ENCODE measurements around the gene CDK3.
A peak's percentile ranks its signal among the peaks of the same experiment; 100 is the strongest.
"Not testable (repeated sequence)": the region's sequence is repeated elsewhere in the genome, so short reads cannot be mapped to it uniquely, and the experiment has no call there.

CDK3 gene

DNA sequence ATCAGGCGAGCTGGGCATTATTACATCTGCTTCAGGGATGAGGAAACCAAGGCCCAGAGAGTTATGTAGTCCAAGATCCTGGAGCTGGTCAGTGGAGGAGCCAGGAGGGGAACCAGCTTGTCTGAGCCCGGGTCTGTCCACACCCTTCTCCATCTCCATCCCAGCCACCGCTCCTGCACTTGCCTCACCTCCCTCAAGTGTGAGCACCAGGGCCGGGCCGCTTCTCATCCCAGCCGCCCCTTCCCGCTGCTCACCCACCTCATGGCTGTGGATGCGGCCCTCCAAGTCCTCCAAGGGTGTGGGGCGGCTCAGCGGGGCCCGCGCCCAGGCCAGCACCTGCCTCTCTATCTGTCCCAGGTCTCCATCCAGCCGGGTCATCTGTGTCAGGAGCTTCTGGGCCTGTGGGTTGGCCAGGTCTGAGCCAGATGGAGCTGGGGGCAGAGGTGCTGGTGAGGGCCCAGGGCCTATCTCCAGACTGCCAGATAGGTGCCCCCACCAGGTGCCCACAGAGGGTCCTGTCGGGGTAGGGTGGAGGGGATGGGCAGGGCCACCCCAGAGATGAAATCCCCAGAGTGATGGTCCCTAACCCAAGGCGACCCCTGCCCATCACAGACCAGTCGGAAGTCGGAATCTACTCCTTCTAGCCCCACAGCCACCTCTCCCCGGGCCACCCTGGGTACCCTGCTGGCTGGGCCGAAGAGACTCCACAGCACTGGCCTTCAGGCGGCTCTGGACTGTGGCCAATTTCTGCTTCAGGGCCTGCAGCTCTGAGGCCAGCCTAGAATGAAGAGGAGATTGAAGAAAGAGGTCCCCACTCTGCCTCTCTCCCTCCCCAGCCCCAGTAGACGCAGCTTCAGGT lies 17.1 kb downstream of the CDK3 start:
- DNase-seq = no peak

- DNase-seq = no peak
These were observed 17.7 kb downstream of the CDK3 start for GRCh38 chr17:76018340-76018680.

GRCh38 chr17:76018801-76019200 lies 18.1 kb downstream of the CDK3 start:
- DNase-seq = no peak

DNA sequence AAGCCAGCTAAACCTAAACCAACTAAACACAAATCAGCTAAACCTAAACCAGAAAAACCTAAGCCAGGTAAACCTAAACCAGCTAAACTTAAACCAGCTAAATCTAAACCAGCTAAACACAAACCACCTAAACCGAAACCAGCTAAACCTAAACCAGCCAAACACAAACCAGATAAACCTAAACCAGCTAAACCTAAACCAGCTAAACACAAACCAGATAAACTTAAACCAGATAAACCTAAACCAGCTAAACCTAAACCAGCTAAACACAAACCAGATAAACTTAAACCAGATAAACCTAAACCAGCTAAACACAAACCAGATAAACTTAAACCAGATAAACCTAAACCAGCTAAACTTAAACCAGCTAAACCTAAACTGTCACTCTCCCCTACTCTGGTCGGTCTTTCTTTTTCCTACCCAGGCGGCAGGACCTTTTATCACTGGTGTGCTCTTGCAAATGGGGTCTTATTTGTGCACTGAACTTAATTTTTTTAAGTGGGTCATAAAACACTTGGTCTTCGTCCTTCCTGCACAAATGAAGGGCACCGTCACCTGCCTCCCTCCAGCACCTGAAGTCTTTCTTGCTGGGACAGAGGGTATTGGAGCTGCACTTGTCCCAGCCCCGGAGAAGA lies 19.3 kb downstream of the CDK3 start:
- no peak for DNase-seq

GRCh38 chr17:76022285-76022684 lies 21.6 kb downstream of the CDK3 start:
- peak in 1 of 2 experiments; percentile 25 for DNase-seq

GRCh38 chr17:76022973-76023899 lies 22.6 kb downstream of the CDK3 start:
- no peak for DNase-seq

- no peak for DNase-seq
These were observed 23.2 kb downstream of the CDK3 start for GRCh38 chr17:76023900-76024237.

DNA sequence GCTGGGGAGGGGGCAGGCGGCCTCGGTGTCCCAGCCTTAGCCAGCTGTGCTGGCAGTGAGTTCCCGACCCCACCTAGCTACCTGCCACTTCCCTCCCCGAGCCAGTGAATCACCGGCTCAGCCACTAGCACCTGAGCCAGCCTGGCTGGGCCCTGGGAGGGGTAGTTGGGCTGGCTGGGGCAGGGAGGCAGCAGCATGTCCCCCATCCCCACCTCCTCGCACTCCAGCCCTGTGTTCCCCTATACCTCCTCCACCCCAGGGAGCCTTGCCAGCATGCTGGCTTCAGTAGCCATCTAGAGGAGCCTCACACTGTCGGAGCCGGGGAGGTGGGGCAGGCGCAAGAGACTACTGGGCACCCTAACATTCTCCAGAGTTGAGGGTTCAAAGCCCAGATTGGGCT lies 23.7 kb downstream of the CDK3 start:
- no peak for DNase-seq

DNA sequence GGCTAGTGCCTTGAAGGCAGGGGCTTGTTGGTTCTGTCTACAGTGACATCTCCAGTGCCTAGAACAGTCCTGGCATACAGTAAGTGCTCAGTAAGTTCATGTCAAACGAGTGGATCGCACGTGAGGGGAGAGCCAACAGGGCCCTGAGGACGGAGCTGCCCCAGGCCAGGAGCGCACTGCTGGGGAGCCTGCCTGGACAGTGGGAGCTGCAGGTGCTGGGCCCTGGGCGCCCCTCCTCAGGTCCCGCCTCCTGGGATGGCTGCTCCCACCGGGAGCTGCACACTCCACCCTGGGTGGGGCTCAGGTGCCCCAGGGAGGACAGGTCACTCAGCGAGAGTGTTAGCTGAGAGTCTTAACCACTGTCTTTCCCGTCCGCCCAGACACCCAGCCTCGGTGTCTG lies 24.6 kb downstream of the CDK3 start:
- no peak for DNase-seq

GRCh38 chr17:76026714-76027158 lies 26.1 kb downstream of the CDK3 start:
- DNase-seq = no peak

DNA sequence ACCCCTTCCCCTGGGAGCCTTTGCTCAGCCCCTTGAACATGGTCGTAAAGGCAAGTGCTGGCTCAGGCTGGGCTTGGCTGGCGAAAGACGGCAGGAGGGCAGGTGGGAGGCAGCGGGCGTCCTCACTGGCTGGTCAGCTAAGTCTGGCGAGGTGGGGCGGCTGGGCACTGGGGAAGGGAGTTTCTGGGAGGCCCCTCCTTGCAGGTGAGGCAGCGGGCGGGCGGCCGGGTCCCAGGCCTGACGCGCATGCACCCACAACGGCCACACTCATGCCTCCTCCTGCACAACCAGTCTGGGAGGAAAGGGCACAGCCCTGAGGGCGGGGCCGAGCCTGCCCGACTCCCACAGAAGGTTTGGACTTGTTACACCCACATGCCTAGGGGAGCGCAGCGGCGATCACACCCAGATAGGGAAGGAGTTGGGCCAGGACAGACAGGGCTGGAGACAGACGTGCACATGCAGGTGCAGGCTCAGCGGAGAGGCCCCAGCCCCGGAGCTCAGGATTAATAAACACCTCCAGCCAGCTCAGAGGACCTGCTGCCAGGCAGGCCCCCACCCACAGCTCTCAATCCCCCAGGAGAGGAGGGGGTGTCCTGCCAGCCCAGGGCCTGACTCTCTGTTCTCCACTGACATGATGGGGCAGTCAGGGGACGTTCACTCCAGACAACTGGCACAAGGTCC lies 26.6 kb downstream of the CDK3 start, which contains the start of gene EVPL:
EVPL (minus strand) TSS at position 148 of the 681 bp plus-strand sequence; CDS start at position 40, 108 bp downstream.
- peak in 1 of 2 experiments; percentile 37 for DNase-seq

DNA sequence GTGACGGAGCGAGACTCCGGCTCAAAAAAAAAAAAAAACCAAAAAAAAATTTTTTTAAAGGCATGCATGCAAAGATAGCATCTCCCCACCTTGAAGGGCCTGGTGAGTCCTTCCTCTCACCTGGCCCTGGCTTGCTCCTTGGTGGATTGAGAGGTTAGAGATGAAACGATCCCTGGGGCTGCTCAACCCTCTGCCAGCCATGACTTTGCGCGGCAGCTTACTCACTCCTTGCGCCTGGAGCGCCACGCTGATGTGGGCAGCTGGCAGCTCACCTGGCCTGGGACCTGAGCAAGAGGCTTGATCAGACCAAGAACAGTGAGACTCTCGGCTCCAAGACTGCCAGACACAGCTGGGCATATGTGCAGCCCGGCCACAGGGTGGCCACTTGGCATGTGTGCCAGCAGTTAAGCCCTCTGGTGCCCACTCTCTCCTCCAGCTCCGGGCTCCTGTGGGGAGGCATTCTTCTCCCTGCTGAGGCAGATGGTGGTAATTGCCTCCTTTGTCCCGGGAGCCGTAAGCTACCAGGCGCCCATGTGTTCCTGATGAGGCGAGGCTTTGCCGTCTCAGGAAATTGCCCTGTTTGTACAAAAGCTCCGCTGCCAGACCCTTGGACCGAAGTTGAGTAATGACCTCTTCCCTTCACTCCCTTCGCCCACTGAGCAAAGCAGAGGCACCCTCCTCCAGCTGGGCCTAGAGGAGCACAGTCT lies 31.6 kb downstream of the CDK3 start:
- peak in 1 of 2 experiments; percentile 37 for DNase-seq

DNA sequence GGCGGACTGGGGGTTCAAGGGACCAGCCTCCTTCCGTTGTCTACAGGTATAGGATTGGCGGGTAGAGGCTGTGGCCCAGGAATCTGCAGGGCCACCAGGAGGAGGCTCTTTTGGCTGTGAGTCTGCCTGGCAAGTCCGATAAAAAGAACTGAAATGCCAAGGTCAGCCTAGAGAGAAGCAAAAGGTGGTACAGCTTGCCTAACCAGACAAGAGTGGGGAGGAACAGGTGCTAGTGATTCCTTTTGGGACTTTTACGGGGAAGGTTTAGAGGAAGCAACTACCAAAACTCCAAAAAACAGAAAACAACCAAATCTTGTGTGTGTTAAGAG lies 32.1 kb downstream of the CDK3 start:
- no peak for DNase-seq

DNA sequence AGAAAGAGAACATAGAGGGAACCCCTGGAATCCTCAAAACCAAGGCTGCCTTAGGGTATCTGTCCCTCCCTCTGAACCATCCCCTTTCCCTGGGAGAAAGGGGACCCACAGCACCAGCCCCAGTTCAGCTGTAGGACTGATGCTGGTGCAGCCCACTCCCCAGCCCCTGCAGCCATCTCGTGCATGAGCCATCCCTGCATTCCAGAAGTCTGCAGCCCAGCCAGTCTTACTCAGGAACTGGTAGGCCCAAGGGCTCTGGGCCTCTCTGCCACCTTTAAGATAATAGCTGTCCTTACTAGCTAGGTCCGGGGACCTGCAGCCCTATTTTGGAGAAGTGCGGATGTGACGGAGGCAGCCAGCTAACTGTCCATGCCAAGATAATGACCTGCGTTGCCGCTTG lies 32.5 kb downstream of the CDK3 start:
- no peak for DNase-seq

- no peak for DNase-seq
These were observed 34.0 kb downstream of the CDK3 start for GRCh38 chr17:76034428-76035350.

DNA sequence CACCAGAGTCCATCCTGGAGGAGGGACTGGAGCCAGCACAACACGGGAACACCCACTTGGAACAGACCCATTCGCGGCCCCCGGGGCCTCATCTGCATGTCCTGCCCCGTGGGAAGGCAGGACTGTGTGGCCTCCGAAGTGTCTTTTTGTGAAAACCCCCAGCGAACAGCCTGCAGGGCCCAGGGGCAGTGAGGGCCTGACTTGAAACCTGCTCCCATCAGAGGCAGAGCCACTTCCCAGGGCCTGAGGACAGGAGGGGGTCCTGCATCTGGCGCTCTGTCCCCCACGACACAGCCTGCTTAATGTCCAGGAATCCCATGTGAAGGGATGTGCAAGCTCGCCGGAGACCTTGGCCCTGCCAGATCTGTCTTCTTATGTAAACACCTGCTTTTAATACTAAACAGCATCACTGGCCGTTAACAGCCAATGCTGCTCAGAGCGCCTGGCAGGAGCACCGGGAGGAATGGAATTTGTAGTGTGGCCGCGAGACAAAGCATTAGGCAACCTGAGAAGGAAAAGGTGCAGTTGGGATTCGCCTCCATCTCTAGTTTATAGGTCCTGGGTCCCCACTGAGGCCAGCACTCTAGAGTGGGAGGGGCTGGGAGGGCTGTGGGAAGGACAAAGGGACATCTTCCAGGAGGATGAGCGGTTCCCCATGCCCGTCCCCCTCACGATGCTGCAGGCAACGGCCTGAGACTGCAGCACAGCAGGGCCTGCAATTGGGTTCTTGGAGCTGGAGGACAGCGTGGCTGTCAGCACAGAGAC lies 36.0 kb downstream of the CDK3 start:
- DNase-seq = no peak

GRCh38 chr17:76038050-76038449 lies 37.4 kb downstream of the CDK3 start:
- no peak for DNase-seq

- DNase-seq = no peak
These were observed 38.5 kb downstream of the CDK3 start for GRCh38 chr17:76039121-76039520.

GRCh38 chr17:76040376-76040775 lies 39.7 kb downstream of the CDK3 start:
- no peak for DNase-seq

DNA sequence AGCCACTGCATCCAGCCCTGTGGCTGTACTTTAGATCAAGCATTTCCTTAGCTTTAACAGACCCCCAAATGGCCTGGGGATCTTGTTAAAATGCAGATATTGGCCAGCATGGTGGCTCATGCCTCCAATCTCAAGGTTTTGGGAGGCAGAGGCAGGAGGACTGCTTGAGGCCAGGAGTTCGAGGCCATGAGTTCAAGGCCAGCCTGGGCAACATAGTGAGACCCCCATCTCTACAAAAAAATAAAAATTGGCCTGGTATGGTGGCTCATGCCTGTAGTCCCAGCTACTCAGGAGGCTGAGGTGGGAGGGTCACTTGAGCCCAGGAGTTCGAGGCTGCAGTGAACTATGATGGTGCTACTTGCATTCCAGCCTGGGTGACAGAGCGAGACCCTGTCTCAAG lies 42.2 kb downstream of the CDK3 start:
- DNase-seq = not testable (repeated sequence)

Measured in SHP77 (cell line).